K562 (cell line): Measurements from ENCODE around the gene PRKAR2B. TPM values are rescaled to one million over a fixed set of nuclear protein-coding genes. Genes with fewer than 3 reads are reported as not detected.

ENCODE experiments used
- C11orf30 ChIP-seq: fragments of 450-650 bp; IDR thresholded peaks from 2 replicates; pipeline ENCODE4 v1.6.1; 2016; ENCODE audit warnings: low read depth, mild to moderate bottlenecking
- CBX5 ChIP-seq: IDR thresholded peaks from 2 replicates; pipeline ENCODE4 v1.6.1; 2014; ENCODE audit warnings: low read depth, borderline replicate concordance
- CEBPB ChIP-seq: fragments of 450-650 bp; IDR thresholded peaks from 2 replicates; pipeline ENCODE4 v1.6.1; 2016; ENCODE audit warnings: missing genetic modification characterization, missing compliant biosample characterization
- PHTF2 ChIP-seq: fragments of 250-450 bp; sonication (Bioruptor Pico); IDR thresholded peaks from 2 replicates; pipeline ENCODE4 v1.5.0; 2021; ENCODE audit warnings: mild to moderate bottlenecking
- POLR2H ChIP-seq: IDR thresholded peaks from 2 replicates; pipeline ENCODE4 v1.6.1; 2016; ENCODE audit warnings: missing genetic modification characterization, low read depth, mild to moderate bottlenecking, control low read depth, missing compliant biosample characterization, moderate library complexity
- PYGO2 ChIP-seq: fragments of 450-650 bp; IDR thresholded peaks from 2 replicates; pipeline ENCODE4 v1.6.1; 2016; ENCODE audit warnings: mild to moderate bottlenecking, missing genetic modification characterization, moderate library complexity, missing compliant biosample characterization
- RBM25 ChIP-seq: fragments of 200-400 bp; formaldehyde crosslinking; IDR thresholded peaks from 2 replicates; pipeline ENCODE4 v1.6.1; 2018; ENCODE audit warnings: low read length, low read depth, moderate library complexity; ENCODE audit not compliant: severe bottlenecking
- WHSC1 ChIP-seq: IDR thresholded peaks from one replicate; pipeline ENCODE4 v1.6.1; 2012; ENCODE audit warnings: low read length, control low read depth, inconsistent platforms
- ZNF12 ChIP-seq: sonication (generic); formaldehyde crosslinking; IDR thresholded peaks from 2 replicates; pipeline ENCODE4 v1.4.0; 2020; ENCODE audit warnings: mild to moderate bottlenecking, missing genetic modification reagents
- ZNF655 ChIP-seq: fragments of 250-450 bp; sonication (Bioruptor Pico); IDR thresholded peaks from 2 replicates; pipeline ENCODE4 v1.5.0; 2021
- polyA plus RNA-seq, 8 experiments: library from polyadenylated mRNA; depleted of rRNA in 4 of 8; stranded (reverse) in 5 of 8; unstranded in 3 of 8; fragments of >200 nt; fragmentation: Nextera tagmentation in 2 of 8; fragmentation: Illumina TruSeq in 1 of 8; extraction: Ambion mirVana in 2 of 8; extraction: Trizol in 1 of 8; gene quantifications; 2 replicates each; pipeline versions ENCODE4 v1.2.1 to v1.2.3, GENCODE V29; 2011 to 2014; ENCODE audit warnings: inconsistent platforms in 1 of 8, missing spikeins in 1 of 8
- total RNA-seq, 7 experiments: library from RNA; depleted of rRNA in 6 of 7; stranded (reverse); fragments of >200 nt in 6 of 7; fragmentation: Illumina TruSeq in 2 of 7; extraction: Trizol in 2 of 7; gene quantifications; 2 replicates each; pipeline versions ENCODE4 v1.2.1 to v1.2.3, GENCODE V29; 2011 to 2021; ENCODE audit warnings: low replicate concordance in 1 of 7
- TF ChIP-seq, protein P1 (sequence below): fragments of 450-650 bp; IDR thresholded peaks from 2 replicates; pipeline ENCODE4 v1.6.1; 2016; ENCODE audit warnings: low read depth

Gene PRKAR2B
- total and polyA plus RNA-seq, 9 of the 15 experiments (the other 6 are each of a cell fraction or from before 2014, with no cell fraction given) = 59.0 to 173 (median 129) TPM

DNA sequence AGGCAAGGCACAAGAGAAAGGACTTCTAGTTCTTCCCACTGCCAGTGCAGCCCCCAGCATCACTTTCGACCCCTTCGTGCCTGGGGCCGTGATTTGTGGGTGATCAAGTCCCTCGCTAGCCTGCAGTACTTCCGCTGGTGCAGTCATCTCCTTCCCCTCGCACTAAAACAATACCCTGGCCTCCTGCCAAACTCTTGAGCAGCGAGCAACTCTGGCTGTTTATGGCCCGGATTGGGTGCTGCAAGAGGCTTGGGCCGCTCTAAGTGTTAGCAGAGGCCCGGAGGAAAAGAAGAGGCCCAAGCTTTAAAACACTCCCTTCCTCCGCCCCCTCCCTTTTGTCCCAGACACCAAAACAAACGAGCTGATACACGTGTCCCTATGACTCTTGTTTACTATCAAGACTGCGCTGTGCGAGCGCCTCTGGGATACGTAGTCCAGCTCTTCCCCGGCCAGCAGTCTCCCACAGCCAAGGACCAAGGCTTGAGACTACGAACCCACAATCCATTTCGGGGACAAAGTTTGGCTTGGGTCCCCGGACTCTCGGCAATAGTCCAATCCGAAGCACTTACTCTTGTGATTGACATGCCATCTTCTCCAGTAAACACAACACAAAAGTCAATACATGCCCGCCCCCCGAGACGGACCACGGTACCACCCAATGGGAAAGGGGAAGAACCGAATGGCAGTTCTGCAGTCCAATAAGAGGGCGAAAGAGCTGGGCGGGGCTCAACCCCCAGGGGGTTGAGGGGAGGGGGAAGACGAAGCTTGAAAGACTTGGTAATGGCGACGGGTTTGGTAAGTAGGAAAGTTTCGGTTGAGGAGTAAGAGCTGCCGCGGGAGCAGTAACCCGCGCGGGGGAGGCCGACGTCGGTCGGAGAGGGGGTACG is 124.0 kb downstream of the PRKAR2B start, which contains the start of gene HBP1 (continued):
- no peak for TF ChIP-seq ZNF12 (CRISPR knock-in tag)
- TF ChIP-seq RBM25 = peak; percentile 98
- TF ChIP-seq C11orf30 = no peak; the same call in 1 of the 2 replicates
- no peak for TF ChIP-seq PYGO2
- TF ChIP-seq, protein P1, sequence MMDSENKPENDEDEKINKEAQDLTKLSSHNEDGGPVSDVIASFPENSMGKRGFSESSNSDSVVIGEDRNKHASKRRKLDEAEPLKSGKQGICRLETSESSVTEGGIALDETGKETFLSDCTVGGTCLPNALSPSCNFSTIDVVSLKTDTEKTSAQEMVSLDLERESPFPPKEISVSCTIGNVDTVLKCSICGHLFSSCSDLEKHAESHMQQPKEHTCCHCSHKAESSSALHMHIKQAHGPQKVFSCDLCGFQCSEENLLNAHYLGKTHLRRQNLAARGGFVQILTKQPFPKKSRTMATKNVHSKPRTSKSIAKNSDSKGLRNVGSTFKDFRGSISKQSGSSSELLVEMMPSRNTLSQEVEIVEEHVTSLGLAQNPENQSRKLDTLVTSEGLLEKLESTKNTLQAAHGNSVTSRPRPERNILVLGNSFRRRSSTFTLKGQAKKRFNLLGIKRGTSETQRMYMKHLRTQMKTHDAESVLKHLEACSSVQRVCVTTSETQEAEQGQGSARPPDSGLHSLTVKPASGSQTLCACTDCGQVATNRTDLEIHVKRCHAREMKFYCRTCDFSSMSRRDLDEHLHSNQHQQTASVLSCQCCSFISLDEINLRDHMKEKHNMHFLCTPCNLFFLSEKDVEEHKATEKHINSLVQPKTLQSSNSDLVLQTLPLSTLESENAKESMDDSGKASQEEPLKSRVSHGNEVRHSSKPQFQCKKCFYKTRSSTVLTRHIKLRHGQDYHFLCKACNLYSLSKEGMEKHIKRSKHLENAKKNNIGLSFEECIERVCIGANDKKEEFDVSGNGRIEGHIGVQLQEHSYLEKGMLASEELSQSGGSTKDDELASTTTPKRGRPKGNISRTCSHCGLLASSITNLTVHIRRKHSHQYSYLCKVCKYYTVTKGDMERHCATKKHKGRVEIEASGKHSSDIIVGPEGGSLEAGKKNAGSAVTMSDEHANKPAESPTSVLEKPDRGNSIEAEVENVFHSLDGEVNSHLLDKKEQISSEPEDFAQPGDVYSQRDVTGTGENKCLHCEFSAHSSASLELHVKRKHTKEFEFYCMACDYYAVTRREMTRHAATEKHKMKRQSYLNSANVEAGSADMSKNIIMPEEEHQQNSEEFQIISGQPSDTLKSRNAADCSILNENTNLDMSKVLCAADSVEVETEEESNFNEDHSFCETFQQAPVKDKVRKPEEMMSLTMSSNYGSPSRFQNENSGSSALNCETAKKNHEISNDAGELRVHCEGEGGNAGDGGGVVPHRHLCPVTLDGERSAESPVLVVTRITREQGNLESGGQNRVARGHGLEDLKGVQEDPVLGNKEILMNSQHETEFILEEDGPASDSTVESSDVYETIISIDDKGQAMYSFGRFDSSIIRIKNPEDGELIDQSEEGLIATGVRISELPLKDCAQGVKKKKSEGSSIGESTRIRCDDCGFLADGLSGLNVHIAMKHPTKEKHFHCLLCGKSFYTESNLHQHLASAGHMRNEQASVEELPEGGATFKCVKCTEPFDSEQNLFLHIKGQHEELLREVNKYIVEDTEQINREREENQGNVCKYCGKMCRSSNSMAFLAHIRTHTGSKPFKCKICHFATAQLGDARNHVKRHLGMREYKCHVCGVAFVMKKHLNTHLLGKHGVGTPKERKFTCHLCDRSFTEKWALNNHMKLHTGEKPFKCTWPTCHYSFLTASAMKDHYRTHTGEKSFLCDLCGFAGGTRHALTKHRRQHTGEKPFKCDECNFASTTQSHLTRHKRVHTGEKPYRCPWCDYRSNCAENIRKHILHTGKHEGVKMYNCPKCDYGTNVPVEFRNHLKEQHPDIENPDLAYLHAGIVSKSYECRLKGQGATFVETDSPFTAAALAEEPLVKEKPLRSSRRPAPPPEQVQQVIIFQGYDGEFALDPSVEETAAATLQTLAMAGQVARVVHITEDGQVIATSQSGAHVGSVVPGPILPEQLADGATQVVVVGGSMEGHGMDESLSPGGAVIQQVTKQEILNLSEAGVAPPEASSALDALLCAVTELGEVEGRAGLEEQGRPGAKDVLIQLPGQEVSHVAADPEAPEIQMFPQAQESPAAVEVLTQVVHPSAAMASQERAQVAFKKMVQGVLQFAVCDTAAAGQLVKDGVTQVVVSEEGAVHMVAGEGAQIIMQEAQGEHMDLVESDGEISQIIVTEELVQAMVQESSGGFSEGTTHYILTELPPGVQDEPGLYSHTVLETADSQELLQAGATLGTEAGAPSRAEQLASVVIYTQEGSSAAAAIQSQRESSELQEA = no peak
- no peak for TF ChIP-seq CBX5
- TF ChIP-seq WHSC1 = no peak
- TF ChIP-seq CEBPB (tag) = peak; percentile 84
- TF ChIP-seq POLR2H (tag) = peak; percentile 72
- no peak for TF ChIP-seq PHTF2 (CRISPR knock-in tag)
- no peak for TF ChIP-seq ZNF655 (CRISPR knock-in tag)
